Effector CD8-positive, alpha-beta T cell (primary cell): ENCODE measurements around the gene DKK2.

ENCODE experiments used
- DNase-seq: peaks from one replicate; lab custom pipeline; 2025; lab: John Stamatoyannopoulos, UW
- total RNA-seq, 4 experiments: gene quantifications; one replicate each; lab custom pipeline; 2026; lab: John Stamatoyannopoulos, UW

The DKK2 gene, protein sequence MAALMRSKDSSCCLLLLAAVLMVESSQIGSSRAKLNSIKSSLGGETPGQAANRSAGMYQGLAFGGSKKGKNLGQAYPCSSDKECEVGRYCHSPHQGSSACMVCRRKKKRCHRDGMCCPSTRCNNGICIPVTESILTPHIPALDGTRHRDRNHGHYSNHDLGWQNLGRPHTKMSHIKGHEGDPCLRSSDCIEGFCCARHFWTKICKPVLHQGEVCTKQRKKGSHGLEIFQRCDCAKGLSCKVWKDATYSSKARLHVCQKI
- 0 to 1.7 (median 0.79) reads per million in 4 experiments for total RNA-seq

- DNase-seq = no peak
Observed at GRCh38 chr4:107035819-107036583, at the start of gene DKK2. Gene DKK2 (minus strand): TSS chr4:107036313. CDS start chr4:107035591, 722 bp downstream.

DNA sequence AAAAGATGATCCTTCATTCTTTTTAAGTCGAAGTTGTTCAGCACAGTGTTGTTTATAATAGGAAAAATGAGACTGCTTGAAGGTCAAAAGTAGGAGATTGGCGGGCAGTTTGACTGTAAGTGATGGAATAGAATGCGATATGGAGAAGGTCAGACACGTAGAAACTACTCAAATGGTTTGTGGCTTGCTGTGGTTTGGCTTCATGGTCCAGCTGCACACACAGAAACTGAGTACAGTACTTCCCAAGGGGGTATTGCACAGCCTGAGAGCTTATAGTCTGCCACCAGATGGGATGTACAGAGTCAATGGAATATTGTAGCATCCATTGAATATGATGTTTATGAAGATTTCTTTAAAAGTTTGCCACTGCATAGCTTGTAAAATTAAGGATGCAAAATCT lies 41.1 kb upstream of the DKK2 start:
- DNase-seq = no peak

DNA sequence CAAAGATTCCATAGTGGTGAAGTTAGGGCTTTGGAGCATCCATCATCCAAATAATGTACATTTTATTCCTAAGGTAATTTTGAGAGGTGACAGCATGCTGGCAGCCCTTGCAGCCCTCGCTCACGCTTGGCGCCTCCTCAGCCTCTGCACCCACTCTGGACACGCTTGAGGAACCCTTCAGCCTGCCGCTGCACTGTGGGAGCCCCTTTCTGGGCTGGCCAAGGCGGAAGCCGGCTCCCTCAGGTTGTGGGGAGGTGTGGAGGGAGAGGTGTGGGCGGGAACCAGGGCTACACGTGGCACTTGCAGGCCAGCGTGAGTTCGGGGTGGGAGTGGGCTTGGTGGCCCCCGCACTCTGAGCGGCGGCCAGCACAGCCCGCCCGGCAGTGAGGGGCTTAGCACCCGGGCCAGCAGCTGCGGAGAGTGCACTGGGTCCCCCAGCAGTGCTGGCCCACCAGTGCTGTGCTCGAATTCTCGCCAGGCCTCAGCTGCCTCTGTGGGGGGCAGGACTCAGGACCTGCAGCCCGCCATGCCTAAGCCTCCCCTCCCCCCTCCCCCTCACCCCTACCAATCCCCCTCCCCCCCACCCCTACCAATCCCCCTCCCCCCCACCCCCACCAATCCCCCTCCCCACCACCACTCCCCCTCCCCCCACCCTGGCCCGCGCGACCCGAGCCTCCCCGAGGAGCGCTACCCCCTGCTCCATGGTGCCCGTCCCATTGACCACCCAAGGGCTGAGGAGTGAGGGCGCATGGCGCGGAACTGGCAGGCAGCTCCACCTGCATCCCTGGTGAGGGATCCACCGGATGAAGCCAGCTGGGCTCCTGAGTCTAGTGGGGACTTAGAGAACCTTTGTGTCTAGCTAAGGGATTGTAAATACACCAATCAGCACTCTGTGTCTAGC lies 37.0 kb upstream of the DKK2 start:
- DNase-seq = no peak

DNA sequence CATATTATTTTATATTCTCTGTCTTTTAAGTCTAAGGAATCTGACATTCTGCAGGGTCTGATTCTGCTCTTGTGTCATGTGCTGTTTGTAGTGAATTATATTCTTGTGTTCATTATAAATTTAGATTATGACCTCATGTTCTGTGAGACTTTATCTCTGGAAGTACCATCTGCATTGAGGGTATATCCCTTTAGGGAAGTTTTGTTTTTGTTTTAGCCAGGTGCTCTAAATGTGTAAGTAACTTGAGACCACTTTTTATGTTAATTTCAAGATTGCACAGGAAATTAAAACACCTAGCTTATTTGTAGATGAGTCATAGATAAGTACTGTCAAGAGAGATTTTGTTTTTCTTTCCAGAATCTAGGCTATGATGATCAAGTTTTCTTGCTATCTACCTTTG lies 35.0 kb upstream of the DKK2 start:
- DNase-seq = no peak

DNA sequence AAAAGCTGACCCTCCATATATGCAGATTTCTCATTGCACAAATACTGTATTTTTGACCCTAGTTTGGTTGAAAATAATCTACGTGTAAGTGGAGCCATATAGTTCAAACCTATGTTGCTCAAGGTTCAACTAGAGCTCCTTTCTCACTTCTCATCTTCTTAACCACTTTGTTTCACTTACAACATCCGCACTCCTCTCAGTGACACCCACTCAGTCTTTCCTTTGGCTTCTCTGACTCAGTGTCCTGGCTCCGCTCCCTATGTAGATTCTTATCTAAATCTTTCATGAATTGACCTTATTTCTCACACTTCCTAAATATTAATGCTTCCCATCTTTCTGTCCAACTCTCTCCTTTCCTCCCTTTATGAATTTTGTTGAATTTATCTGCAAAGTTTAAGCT lies 32.9 kb upstream of the DKK2 start:
- no peak for DNase-seq

- no peak for DNase-seq
Observed at GRCh38 chr4:107068116-107068515, 32.0 kb upstream of the DKK2 start.

DNA sequence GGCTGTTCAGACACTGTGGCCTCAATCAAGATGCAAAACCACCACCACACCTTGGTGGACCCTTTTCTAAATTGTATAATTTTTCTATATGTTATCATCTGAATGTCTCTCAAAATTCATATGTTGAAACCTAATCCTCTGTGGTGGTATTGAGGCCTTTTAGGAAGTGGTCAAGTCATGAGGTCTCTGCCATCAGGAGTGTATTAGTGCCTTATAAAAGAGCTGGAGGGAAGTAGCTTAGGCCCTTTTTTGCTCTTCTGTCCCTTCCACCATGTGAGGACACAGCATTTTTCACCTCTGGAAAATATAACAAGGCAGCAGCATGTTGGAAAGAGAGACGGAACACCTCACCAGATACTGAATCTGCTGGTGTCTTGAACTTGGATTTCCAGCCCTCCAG lies 30.5 kb upstream of the DKK2 start:
- no peak for DNase-seq

DNA sequence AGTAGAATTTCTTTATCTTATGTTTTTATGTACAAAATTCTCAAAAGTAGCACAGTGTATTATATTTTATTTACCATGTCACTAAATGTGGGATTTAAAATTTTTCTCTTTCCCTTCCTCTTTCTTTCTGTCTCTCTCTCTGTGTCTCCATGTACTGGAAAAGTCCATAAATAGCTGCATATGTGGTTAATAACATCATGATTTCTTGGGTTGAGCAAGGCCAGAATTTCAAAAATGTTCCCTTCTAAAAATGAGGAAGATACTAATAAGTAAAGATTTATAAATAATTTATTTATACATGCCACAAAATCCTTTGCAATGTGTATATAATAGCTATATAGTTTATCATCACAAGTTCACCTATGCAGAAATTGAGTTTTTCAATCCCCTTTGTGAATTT lies 29.1 kb upstream of the DKK2 start:
- DNase-seq = no peak

DNA sequence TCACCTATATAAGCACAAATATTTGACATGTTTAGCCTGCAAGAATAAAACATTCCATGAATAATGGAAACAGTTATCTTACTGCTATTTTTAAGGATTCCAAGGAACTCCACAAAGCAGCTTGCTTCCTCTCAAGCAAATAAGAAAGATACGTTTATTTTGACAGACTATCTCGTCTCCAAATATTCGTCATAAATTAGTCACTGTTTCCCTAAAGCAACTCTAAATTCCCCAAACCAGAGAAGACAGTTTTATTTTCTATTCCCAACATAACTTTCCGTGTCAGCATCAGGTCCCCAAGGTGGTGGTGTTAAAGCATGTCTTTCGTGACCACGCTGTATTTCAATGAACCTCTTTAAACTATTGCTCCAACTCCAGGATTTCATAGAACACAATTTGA lies 24.3 kb upstream of the DKK2 start:
- DNase-seq = no peak

DNA sequence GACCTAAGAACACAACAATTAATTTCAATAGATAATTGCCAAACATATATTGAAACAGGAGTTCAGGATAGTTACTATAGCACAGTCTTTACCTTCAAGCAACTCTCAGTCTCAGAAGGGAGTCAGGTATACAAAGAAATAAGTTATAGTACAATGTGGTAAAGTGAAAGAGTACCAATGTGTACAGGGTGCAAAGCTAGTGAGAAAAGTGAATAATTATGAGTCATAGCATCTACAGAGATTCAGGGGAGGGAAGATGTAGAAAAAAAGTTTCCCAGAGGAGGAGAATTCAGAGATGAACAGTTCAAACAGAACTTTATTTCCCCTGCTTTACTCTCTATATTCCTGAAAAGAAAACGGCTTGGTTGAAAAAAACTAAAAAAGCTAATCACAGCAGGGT lies 22.7 kb upstream of the DKK2 start:
- DNase-seq = no peak

- no peak for DNase-seq
Observed at GRCh38 chr4:107050525-107051135, 14.5 kb upstream of the DKK2 start.

- no peak for DNase-seq
Observed at GRCh38 chr4:107046261-107046660, 10.1 kb upstream of the DKK2 start.

DNA sequence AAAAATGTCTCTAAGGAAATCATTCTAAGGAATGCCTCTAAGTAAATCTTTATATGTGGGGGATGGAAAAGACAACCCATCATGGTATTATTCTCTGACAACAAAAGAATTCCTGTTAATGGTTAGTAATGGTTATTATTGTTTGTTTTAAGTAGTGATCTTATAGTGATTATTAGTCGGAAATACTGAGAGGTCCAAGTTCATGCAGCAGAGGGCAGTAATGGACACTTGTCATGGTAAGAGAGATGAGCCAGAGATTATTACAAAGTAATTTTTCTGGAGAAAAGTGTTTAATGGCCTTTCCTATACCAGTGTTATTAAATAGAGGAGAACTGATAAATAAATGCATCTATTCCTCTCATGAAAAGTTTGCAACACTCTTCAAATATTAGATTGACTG lies 8.1 kb upstream of the DKK2 start:
- DNase-seq = no peak

GRCh38 chr4:107037199-107037584 lies 1.1 kb upstream of the DKK2 start:
- no peak for DNase-seq

DNA sequence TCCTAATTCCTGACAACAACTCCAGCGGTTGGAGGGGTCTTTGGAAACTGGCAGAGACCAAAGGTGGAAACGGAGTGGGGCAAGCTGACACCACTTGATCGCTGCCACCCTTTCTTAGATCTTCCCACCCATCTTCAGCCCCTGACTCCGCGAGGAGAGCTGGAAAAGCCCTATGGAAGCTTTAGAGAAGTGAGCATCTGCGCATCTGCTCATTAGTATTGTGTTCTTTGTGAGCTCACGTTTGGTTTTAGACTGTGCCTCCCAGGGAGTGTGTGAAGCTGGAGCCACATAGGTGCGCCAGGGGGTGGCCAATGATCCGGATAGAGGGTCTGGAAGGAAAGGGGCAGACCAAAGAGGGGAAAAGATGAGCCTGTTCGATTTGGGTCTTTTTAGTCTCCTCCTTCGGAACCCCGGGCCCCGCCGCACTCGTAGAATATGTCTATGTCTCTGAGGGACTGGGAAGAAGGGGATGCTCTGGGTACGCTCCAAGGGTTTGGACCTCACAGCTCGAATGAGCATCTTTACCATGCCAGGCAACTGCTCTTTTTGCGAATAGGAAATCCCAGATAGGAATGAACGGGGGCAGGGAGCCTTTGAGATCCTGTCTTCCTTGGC lies 578 bp upstream of the DKK2 start:
- DNase-seq = no peak

DNA sequence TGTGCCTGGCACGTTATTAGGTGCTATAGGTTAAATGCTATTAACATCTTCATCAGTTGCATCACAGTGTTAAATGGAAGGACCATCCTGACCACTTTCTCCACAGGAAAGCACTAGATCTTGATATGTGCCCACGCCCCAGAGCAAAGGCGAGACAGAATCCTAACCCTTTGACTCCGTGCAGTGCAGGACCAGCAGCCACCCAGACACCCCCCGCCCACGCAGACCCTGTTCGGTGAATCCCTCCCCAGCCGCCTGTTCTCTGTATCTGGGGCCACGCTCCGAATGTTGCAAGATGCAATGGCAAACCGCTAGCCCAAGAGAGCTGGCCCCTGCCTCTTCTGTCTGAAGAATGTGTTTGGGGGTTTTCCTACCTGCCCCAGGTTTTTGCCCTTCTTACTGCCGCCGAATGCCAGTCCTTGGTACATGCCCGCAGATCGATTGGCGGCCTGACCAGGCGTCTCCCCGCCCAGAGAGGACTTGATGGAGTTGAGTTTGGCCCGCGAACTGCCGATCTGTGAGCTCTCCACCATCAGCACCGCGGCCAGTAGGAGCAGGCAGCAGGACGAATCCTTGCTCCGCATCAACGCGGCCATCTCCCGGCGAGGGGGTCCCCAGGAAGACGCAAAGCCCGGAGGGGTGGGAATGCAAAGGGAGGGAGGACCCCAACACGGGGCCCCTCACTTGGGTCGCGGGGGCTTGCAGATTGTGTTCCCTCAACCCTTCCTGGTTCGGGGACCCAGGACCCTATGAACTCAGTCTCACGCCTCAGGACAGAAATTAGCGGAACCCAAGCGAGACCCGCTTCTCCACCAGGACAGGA lies 906 bp downstream of the DKK2 start:
- DNase-seq = no peak

- no peak for DNase-seq
Observed at GRCh38 chr4:107034091-107034995, 1.8 kb downstream of the DKK2 start.

DNA sequence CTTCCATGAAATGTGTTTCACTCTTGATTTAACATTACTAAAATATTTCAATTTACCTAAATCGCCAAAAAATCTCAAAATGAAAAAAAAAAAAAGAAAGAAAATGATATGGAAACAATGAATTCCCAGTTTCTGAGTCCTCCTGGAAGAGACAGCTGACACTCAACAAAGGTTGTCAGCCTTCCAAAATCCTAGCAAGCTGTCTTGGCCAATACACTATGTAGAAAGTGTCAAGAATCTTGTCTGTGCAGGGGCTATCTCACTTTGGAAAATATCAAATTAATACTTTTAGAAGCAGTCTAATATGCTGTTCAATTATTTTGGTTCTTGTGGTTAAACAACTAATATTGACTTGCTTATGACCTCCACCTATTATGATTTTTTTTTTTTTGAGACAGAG lies 8.7 kb downstream of the DKK2 start:
- no peak for DNase-seq

- no peak for DNase-seq
Observed at GRCh38 chr4:107018344-107018735, 17.8 kb downstream of the DKK2 start.
